Measurements from ENCODE around the gene KMO.
A peak's percentile ranks its signal among the peaks of the same experiment; 100 is the strongest.

The KMO gene

DNA sequence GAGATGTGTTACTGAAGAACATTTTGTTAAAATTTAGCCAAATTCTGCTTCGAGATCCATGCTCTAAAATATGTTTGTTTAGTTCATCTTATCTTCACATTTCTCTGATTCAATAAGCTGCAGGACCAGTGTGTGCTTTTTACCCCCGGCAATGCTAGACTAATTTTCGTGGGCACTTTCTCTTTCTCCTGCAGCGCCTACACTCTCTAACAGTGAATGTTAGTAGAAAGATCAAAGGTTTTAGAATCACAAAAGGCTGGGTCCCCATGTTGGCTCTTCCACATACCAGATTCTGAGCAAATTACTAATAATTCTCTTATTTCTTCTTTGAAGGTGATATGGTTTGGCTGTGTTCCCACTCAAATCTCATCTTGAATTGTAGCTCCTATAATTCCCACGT lies 99.5 kb downstream of the KMO start:
- DNase-seq, result no peak

DNA sequence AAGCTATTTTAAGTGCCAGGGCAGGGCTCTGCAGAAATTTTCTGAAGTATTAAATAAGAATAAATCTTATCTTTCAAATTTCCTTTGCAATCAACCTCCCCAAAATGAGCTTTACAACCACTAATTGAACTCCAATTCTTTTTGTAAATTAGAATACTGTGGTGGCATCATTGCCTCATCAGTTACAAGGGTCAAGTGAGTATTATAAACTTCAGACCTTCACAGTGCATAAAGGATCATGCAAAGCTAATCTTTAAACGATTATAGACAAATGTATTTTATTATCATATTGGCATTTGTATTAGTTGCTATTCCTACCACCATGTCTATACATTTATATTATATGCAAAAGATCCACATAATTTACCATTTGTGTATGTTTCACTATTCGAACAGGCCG lies 100.8 kb downstream of the KMO start:
- DNase-seq, result no peak

DNA sequence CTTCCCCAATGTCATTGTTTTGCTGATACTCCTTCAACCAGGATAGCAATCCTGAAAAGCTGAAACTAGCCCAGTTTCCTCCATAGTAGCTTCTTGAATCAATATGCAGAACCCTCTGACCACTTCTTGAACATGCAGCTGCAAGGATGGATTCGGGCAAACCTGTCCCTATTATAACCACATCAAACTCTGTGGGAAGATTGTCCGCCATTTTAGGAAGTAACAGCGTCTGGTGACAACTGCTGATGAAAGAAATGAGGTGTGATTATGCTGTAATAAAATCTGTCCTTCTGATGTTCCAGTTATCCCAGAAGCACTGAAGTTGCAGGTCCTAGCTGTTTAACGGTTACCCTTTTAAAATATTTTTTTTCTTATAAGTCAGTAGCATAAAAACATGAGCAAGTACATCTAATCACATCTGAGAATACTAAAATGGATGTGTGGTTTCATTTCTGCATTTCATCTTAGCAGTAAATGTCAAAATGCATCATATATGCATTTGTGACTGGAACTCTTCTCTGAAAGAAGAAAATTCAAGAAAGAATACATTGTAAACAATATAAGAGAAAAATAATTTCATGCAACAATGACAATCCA lies 103.5 kb downstream of the KMO start:
- no peak for DNase-seq

DNA sequence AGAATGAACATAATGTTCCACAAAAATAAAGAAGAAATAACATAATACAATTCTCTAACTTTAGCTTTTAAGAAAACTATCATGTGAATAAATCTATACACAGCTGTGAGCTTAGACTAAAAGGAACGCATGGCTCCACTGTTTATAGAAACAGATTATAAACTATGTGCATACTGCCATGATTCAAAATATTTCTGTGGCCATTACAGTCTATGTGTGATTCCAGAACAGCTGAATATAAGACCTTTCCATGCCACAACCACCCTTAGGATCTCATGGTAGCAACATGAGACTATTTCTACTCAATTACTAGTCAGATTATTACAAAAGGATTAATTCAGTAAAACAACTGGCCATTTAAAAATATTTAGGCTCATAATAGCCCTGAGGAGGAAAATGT lies 104.1 kb downstream of the KMO start:
- DNase-seq, result no peak

DNA sequence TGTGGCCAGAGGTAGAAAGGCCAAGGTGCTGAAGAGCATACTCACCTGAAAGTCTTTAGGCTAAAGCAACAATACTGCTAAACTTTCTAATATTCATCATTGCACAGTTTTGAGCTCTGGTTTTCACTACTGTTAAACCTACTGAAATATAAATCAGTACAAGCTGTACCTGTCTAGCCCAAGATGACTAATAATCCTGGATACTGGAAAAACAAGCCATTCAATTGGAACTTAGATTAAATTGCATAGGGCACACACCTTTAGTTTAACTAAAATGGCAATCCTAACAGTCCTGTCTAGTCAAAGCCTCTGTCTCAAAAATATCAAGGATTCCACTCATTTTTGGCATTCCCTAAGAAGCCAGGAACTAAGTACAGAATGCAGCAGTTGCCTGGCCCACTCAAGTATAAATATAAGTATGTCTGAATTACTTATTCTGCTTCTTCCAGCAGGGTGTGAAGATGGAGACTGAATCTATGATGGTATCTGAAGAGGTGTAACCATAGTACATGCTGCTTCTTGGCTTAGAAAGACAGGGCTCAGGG lies 104.9 kb downstream of the KMO start:
- DNase-seq, result no peak

DNA sequence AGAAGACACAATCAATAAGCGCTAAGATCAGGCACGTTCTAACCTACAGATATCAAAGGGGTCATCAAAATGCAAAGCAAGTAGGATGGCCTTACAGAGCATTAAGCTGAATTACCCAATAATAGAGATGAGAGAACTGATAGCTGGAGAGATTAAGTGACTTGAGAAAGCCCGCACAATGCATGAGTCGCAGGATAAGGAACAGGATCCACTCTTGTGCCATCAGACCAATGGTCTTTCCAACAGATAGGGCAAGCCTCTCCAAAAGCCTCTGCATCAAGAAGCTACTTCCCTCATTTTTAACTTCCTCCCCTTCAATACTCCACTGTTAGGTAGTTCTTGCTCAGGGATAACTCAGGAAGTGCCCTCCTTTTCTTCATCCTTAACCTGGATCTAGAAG lies 105.4 kb downstream of the KMO start:
- peak; percentile 17 for DNase-seq

DNA sequence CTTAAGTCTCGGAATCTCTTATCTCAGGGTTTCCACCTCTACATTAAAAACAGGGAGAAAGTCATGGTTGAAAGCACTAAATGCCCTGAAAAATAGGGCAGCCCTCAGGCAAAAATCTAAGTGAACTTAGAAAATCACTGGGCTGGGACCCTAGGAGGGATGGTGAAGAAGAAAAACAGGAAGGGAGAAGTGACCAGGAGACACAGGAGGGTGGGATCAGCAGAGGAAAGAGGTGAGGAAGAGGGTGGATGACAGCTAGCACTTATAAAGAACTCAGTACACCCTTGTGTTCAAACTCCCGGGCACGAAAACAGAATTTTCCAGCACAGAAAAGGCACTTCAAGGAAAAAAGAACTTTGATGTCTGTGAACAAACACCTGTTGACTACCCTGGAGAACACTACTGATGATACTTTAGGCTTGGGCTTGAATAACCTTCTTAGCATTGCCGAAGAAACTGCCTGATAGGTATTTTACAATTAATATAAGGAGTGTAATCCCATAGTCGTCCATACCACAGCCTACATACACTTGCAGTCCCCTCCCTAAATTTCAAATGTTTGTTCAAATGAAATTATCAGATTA lies 106.0 kb downstream of the KMO start:
- no peak for DNase-seq

DNA sequence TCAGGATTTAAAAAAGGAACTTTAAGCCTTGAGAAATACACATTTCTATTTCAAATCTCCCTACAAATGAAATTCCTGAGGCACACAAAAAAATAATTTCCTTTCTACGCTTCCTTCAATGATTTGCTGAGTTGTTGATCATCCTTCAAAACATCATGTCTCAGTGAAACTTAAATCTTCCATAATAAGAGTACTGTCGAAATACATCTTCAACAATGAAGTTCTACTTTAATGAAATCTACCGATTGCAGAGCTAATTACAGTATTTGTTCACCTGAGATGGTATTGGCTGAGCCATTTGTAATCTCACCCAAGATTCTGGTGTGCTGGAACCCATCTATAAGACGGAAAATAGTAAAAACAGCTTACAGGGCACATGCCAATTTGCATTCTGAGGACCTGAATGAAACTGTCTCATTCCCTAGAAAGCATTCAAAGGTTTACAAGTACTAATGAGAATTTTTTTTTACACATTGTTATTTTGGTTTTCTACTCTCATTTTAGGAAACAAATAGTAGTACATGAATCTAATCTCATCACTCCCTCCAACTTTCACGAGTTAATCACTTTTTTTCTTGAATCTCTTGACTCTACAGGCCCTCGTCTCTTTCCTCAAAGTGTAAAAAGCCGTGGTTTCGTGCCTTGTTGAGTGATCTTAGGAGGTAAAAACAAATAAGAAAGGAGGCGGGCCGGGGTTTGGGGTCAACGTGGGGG lies 106.9 kb downstream of the KMO start:
- peak; percentile 39 for DNase-seq

DNA sequence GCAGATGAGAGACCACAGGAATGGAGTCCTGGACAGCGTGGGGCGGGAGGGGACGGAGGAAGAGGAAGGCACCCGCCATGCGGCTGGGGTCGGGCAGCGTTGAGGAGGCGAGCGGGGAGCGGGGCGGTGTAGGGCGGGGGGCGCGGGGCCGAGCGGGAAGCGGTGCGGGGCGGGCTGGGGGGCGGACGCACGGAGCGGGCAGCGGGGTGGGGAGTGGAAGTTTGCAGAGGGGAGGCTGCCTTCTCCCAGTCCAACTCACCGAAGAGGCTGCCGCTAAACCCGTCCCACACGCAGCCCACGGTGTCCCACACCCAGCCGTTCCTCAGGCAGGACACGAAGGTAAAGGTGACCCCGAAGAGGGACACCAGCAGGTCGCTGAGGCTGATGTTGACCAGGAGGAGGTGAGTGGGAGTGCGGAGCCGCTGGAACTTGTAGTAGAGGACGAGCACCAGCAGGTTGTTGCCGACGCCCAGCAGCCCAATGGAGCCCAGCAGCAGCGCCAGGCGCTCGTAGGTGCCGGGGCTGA lies 107.5 kb downstream of the KMO start:
- DNase-seq, result peak; percentile 55

DNA sequence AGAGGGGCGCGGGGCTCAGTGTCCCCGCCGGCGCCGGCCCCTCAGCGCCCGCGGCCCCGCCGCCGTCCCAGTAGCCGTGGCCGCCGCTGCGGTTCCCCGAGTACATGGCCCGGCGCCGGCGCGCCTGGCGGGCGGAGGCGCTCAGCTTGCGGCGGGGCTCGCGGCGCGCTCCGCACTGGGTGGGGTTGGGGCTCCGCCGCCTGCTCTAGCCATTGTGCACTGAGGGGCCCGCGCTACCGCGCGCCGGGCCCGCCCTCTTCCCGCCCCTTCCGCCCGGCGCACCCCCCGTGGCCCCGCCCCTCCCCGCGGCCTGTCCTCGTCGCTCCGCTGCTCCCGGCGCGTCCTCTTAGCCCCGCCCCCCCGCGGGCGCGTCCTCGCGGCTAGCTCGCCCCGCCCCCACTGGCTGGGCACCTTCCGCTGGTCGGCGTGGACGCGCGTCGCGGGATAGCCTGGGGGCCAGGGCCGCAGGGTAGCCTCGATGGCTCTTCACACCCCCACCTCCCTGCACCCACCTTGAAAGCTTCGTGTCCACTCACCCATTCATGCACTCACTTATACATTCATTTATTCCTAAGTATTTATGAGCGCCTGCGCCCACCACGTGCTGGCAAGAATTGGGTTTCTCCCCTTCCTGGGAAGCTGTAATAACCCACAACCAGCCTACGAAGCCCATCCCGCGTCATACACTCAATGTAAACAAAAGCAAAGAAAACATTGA lies 108.1 kb downstream of the KMO start, which contains the start of the genes CHML and OPN3:
TSS of gene CHML (minus strand) at position 221 of the 718 bp plus-strand sequence. CDS start 4,603 bp downstream, outside the sequence.
TSS of gene OPN3 (minus strand) at position 221 of the 718 bp plus-strand sequence. CDS start at position 106, 115 bp downstream.
- peak; percentile 88 for DNase-seq

DNA sequence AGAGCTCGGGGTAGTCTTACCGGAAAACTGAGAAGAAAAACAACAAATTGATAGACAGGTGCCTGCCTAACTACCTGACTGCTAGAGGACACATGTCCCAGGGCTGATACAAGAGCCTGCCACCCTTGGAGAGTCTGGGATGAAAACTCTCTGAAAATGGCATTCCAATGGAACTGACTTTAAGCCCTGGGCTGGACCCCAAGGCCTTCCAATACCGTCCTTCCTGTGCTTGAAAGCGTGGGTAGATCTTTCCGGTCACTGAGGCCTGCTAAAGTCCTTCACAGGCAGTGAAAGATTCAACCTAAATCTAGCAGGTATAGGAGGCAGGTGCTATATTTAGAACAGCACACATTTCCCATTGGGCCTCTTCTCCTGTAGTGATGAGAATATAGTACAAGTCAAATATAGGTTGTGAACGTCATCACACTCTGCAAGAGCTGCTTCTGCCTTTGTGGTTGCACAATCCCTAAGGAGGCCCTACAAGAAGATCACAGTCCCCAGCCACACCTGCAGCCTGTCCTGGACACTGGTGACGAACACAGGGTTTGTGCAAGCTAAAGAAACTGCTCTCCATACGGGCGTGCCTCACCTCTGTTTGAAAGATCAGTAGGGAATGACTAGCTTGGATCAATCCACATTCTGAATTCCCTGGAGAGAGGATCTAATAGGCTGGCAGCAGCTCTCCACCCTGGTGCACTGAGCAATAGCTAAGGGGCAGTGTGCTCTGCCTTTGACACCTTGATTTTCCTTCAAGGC lies 108.9 kb downstream of the KMO start:
- no peak for DNase-seq

DNA sequence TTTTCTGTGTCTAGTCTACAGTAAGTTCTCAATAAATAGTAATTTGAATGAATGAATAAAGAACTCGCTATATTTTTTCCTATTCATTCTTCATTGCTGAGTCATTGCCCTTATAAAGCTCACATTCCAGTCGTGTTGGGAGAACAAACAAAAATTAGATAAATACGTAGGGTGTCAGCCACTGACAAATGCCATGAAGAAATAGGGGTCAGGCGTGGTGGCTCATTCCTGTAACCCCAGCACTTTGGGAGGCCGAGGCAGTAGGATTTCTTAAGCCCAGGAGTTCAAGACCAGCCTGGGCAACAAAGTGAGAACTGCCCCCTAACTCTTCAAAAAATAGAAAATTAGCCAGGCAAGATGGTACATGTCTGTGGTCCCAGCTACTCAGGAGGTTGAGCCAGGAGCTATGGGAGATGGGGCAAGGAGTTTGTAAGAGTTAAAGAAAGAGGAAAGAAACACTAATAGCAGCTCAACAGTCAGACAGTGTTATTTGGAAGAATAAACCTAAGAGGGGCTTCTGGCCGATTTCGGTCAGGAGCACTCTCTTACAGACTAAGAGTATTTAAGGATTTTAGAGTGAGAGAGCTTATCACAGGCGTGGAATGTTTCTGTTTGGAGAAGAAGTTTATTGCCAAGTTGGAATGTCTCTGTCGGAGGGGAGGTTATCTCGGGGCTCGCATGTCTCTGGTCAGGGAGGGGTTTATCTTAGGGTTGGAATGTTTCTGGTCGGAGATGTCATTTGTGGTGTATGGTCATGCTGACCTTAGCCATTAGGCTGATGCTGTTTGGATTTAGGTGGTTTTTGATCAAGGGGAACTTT lies 109.8 kb downstream of the KMO start:
- DNase-seq, result no peak

DNA sequence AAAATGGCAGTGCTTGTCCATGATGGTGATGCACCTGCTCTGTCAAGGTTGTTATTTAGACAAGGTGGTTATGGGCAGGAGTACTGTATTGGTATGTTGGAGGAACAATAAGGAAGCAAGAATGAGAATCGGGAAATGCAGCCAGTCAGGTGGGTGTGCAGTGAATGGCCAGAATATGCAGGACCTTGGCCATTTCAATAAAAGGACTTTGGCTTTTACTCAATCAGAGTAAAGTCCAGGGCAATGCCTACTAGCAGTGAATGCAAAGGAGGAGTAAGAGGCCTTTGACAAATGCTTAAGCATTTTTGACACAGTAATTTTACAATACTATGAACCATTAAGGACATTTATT lies 110.4 kb downstream of the KMO start:
- no peak for DNase-seq

DNA sequence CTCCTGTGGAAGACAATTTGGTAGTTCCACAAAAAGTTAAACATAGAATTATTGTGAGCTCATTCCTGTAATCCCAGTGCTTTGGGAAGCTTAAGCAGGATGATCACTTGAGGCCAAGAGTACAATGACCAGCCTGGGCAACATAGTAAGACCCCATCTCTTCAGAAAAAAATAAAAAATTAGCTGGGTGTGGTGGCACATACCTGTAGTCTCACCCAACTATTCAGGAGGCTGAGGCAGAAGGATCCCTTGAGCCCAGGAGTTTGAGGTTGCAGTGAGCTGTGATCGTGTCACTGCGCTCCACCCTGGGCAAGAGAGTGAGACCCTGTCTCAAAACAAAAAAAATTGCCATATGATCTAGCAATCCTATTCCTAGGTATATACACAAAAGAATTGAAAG lies 112.1 kb downstream of the KMO start:
- no peak for DNase-seq

DNA sequence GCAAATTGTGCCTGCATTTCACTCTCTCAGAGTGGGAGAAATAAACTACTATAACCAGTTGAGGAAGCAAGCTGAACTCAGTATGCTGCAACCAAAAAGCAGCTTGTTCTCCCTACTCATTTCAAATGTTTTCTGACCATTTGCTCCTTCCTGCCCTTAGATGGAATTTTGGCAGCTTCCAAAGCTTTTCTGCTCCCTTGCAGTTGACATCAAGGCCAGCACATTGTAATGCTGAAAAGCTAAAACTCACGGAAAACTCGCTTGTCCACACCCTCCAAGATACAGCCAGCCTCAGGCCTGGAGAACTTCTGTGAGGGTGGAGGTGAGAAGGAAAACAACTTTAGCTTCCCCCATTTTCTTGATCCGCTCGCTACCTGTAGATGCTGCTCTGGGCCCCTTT lies 113.0 kb downstream of the KMO start:
- DNase-seq, result no peak

Data from hematopoietic multipotent progenitor cell treated with erythropoietin and hydrocortisone succinate and interleukin-3 and kit ligand, for 8 days (in vitro differentiated cells).